ENCODE data around the gene GCNT2.

GRCh38 chr6:10618409-10618808 is 97.3 kb downstream of the GCNT2 start:
- TF ChIP-seq CTCF (IDR thresholded peaks at IDR 0.05; ENCODE audit: low read length) (no peak), EZH2 (IDR thresholded peaks at IDR 0.05; ENCODE audit: borderline replicate concordance, low read length) (no peak)
